HEK293 (cell line): ENCODE measurements around the gene LRRC49.
"Not testable (repeated sequence)": the region's sequence is repeated elsewhere in the genome, so short reads cannot be mapped to it uniquely, and the experiment has no call there.

ENCODE experiments used
- CTCF ChIA-PET: fragments of 350-600 bp; formaldehyde crosslinking; extraction: SDS; loops from one replicate; lab custom pipeline; 2021; ENCODE audit warnings: antibody characterized with exemption; lab: Yijun Ruan, JAX
- POLR2A ChIA-PET: fragments of 300-600 bp; formaldehyde crosslinking; extraction: SDS; loops from one replicate; lab custom pipeline; 2020; ENCODE audit warnings: antibody characterized with exemption, inconsistent platforms; lab: Yijun Ruan, JAX
- H3K27ac ChIP-seq: fragments of 200-500 bp; sonication (Bioruptor generic); 2 replicates; pipeline ENCODE4 v1.5.1; 2014; ENCODE audit warnings: low read depth, low read length, control low read depth, inconsistent platforms; ENCODE audit errors: extremely low read depth
- H3K36me3 ChIP-seq, 2 experiments: fragments of 200-500 bp in 1 of 2; sonication (Bioruptor generic) in 1 of 2; 1 replicate in 1 of 2; 2 replicates in 1 of 2; pipeline ENCODE4 v1.5.1; 2014 to 2017; ENCODE audit warnings: inconsistent platforms in 2 of 2, low read length in 2 of 2; ENCODE audit not compliant: control insufficient read depth in 2 of 2, insufficient read depth in 1 of 2
- H3K4me1 ChIP-seq: fragments of 200-500 bp; sonication (Bioruptor generic); 2 replicates; pipeline ENCODE4 v1.5.1; 2014; ENCODE audit warnings: mild to moderate bottlenecking, low read length, inconsistent platforms; ENCODE audit not compliant: control insufficient read depth, insufficient read depth
- H3K4me3 ChIP-seq: 2 replicates; pipeline ENCODE4 v1.5.1; 2011; ENCODE audit warnings: low read depth, mild to moderate bottlenecking, control low read depth, low read length, moderate library complexity
- H3K9me3 ChIP-seq: fragments of 200-500 bp; sonication (Bioruptor generic); 2 replicates; pipeline ENCODE4 v1.5.1; 2014; ENCODE audit warnings: low read depth, low read length, inconsistent platforms; ENCODE audit not compliant: control insufficient read depth, insufficient read depth
- EGR2 ChIP-seq: fragments of 450-650 bp; formaldehyde crosslinking; IDR thresholded peaks from 2 replicates; pipeline ENCODE4 v1.5.1; 2016; ENCODE audit warnings: low read depth, missing biosample characterization, missing genetic modification characterization
- PRDM10 ChIP-seq: fragments of 450-650 bp; formaldehyde crosslinking; IDR thresholded peaks from 2 replicates; pipeline ENCODE4 v1.5.1; 2016; ENCODE audit warnings: missing biosample characterization, missing genetic modification characterization
- ZBTB21 ChIP-seq: fragments of 450-650 bp; formaldehyde crosslinking; IDR thresholded peaks from 2 replicates; pipeline ENCODE4 v1.5.1; 2017; ENCODE audit warnings: missing biosample characterization, missing genetic modification characterization
- ZBTB48 ChIP-seq: fragments of 450-650 bp; formaldehyde crosslinking; IDR thresholded peaks from 2 replicates; pipeline ENCODE4 v1.5.1; 2016; ENCODE audit warnings: missing biosample characterization, missing genetic modification characterization
- ZNF221 ChIP-seq: fragments of 450-650 bp; formaldehyde crosslinking; IDR thresholded peaks from 2 replicates; pipeline ENCODE4 v1.5.1; 2017; ENCODE audit warnings: missing biosample characterization, missing genetic modification characterization, borderline replicate concordance
- ZNF658 ChIP-seq: fragments of 450-650 bp; formaldehyde crosslinking; IDR thresholded peaks from 2 replicates; pipeline ENCODE4; 2016; ENCODE audit warnings: missing biosample characterization, missing genetic modification characterization
- ZNF701 ChIP-seq: fragments of 450-650 bp; formaldehyde crosslinking; IDR thresholded peaks from 2 replicates; pipeline ENCODE4 v1.5.1; 2016; ENCODE audit warnings: missing biosample characterization, missing genetic modification characterization
- ZNF776 ChIP-seq: fragments of 450-650 bp; formaldehyde crosslinking; IDR thresholded peaks from 2 replicates; pipeline ENCODE4 v1.5.0; 2017; ENCODE audit warnings: missing biosample characterization, missing genetic modification characterization, borderline replicate concordance
- TF ChIP-seq, protein P1 (sequence below): fragments of 450-650 bp; IDR thresholded peaks from 2 replicates; pipeline ENCODE4 v1.5.1; 2018; ENCODE audit warnings: missing biosample characterization, mild to moderate bottlenecking, missing genetic modification characterization

The LRRC49 gene

DNA sequence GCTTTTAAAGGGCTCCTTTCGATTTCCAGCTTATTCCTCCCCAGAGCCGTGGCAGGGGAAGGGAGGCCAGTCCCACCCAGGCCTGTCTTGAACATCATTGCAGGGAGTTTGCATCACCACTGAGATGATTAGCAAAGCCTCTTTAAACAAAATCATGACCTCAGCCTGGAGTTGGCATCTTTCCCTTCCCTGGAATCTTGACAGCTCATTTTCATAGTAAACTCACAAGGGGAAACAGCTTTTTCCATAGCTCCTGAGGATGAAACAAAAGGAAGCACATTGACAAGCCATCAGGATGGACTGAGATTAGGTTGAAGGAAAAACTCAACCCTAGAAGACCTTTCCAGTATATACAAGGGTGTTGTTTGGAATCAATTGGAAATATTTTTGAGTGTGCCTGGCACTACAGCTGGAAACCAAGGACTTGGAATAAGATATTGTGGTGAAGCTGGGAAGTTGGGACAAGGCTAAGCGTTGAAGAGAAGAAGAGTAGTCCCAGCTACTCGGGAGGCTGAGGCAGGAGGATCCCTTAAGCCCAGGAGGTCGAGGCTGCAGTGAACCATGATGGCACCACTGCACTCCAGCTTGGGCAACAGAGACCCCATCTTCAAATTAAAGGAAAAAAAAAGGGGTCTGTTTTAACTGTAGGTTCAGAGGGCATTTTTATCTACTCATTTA, 35.6 kb upstream of the LRRC49 start (continued):
- 0 out of 2 replicates have a peak, but pooled peaks have one; percentile 14 for TF ChIP-seq PRDM10
- TF ChIP-seq, protein P1, sequence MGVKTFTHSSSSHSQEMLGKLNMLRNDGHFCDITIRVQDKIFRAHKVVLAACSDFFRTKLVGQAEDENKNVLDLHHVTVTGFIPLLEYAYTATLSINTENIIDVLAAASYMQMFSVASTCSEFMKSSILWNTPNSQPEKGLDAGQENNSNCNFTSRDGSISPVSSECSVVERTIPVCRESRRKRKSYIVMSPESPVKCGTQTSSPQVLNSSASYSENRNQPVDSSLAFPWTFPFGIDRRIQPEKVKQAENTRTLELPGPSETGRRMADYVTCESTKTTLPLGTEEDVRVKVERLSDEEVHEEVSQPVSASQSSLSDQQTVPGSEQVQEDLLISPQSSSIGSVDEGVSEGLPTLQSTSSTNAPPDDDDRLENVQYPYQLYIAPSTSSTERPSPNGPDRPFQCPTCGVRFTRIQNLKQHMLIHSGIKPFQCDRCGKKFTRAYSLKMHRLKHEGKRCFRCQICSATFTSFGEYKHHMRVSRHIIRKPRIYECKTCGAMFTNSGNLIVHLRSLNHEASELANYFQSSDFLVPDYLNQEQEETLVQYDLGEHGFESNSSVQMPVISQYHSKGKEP (tag by site-specific recombination): peak; percentile 83

GRCh38 chr15:70857562-70858285, 34.9 kb upstream of the LRRC49 start:
- H3K27ac ChIP-seq: no peak overlapping the region
- TF ChIP-seq ZBTB21: no peak
- no peak for TF ChIP-seq ZNF701 (tag by site-specific recombination)
- no peak for TF ChIP-seq EGR2 (tag by site-specific recombination)
- TF ChIP-seq ZNF658 (tag by site-specific recombination): no peak
- TF ChIP-seq, protein P1 (tag by site-specific recombination): no peak
- TF ChIP-seq, all 188 proteins: peak for 0
- no peaks in the 10 kb centered on the region for H3K36me3 ChIP-seq
- no peaks in the 10 kb centered on the region for H3K9me3 ChIP-seq
- ChIA-PET POLR2A (interaction anchor here (1.2 kb wide), 1 partner anchor 13 kb away, joined by 6 read pairs; no protein-coding TSS in a partner anchor), CTCF (interaction anchor here (0.6 to 2.3 kb wide), 4 partner anchors 12 to 33 kb away, joined by 4 to 11 read pairs (median 8); no protein-coding TSS in a partner anchor)
- peaks cover 7% of the 10 kb centered on the region for H3K4me1 ChIP-seq
- no peak overlapping the region for H3K4me3 ChIP-seq

DNA sequence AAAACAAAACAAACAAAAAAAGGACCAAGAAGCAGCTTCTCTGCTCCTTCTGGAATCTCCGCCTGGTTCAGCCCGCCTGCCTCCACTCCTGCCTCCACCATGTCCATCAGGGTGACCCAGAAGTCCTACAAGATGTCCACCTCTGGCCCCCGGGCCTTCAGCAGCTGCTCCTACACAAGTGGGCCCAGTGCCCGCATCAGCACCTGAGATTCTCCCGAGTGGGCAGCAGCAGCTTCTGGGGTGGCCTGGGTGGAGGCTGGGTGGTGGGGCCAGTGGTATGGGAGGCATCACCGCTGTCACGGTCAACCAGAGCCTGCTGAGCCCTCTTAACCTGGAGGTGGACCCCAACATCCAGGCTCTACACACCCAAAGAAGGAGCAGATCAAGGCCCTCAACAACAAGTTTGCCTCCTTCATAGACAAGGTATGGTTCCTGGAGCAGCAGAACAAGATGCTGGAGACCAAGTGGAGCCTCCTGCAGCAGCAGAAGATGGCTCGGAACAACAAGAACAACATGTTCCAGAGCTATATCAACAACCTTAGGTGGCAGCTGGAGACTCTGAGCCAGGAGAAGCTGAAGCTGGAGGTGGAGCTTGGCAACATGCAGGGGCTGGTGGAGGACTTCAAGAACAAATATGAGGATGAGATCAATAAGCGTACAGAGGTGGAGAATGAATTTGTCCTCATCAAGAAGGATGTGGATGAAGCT, 33.9 kb upstream of the LRRC49 start:
- H3K4me1 ChIP-seq, H3K4me3 ChIP-seq, H3K36me3 ChIP-seq, POLR2A ChIA-PET, H3K9me3 ChIP-seq, H3K27ac ChIP-seq: not testable (repeated sequence)
- CTCF ChIA-PET: interaction anchor here (1.0 kb wide), 1 partner anchor 9 kb away, joined by 6 read pairs; no protein-coding TSS in a partner anchor

DNA sequence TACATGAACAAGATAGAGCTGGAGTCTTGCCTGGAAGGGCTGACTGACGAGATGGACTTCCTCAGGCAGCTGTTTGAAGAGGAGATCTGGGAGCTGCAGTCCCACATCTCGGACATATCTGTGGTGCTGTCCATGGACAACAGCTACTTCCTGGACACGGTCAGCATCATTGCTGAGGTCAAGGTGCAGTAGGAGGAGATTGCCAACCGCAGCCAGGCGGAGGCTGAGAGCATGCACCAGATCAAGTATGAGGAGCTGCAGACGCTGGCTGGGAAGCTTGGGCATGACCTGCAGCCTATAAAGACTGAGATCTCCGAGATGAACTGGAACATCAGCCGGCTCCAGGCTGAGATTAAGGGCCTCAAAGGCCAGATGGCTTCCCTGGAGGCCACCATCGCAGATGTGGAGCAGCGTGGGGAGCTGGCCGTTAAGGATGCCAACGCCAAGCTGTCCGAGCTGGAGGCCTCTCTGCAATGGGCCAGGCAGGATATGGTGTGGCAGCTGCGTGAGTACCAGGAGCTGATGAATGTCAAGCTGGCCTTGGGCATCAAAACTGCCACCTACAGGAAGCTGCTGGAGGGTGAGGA, 33.2 kb upstream of the LRRC49 start:
- no peaks in the 10 kb centered on the region for H3K36me3 ChIP-seq
- H3K4me3 ChIP-seq: no peak overlapping the region
- ChIA-PET POLR2A (no interaction called here), CTCF (interaction anchor here (0.6 to 2.0 kb wide), 5 partner anchors 9 to 91 kb away, joined by 3 to 11 read pairs (median 6); no protein-coding TSS in a partner anchor)
- H3K27ac ChIP-seq: no peak overlapping the region
- H3K4me1 ChIP-seq: peaks cover 3% of the 10 kb centered on the region
- TF ChIP-seq ZNF776: no peak
- TF ChIP-seq ZBTB48 (tag by site-specific recombination): no peak
- TF ChIP-seq ZNF221 (tag by site-specific recombination): no peak
- no peaks in the 10 kb centered on the region for H3K9me3 ChIP-seq
